GM20000 (cell line): Measurements from ENCODE around the gene ARHGEF26.

ENCODE experiments used
- DNase-seq: peaks from one replicate; pipeline ENCODE4 v3.0.0; 2012; ENCODE audit warnings: low spot score
- TF ChIP-seq, protein P1 (sequence below): IDR thresholded peaks from 2 replicates; pipeline ENCODE4 v1.5.1; 2012; ENCODE audit warnings: mild to moderate bottlenecking, control low read depth; ENCODE audit errors: extremely low read depth, missing control alignments

Gene ARHGEF26

DNA sequence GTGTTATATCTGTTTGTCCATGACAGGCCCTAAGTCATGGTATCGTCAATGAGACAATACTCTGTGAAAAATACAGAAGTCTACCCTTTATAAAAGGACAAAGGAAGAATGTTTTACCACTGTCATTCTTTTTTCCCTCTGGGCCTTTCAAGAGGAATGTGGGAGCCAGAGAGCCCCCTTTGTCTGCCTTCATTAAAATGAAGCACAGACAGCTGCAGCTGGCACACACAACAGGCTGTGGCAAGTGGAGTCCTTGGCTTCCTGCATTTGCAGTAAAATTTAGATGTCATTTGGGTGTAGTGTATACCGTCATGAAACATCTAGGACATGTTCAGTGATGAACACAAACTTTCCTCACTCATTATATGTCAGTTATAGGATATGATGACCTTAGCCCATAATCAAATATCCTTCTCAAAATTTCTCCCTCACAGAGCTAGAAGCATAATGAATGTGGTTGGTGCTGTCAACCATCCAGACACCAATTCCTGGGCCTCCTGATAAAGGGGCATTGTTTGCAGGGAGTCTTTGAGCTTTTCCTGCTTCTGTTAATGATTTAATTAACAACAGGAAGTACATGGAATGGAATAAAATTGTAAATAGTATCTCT is 126.7 kb downstream of the ARHGEF26 start:
- no peak for DNase-seq

DNA sequence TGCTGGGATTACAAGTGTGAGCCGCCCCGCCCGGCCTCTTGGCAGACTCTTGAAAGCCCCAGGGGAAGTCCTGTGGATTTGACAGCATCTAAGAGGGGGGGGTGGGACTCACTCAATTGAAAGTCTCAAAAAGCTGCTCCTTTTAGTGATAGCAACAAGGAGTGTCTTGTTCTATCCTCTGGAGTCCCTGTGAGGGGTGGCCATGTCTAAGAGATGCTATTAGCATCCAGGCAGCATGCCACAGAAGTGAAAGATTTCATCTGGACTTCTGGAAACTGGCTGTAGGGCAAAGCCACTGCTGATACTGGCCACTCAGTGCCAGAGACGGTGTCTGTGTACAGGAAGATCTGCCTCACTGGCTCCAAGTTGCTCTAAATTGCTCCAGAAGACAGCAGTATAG is 129.1 kb downstream of the ARHGEF26 start:
- DNase-seq: no peak
- TF ChIP-seq, protein P1, sequence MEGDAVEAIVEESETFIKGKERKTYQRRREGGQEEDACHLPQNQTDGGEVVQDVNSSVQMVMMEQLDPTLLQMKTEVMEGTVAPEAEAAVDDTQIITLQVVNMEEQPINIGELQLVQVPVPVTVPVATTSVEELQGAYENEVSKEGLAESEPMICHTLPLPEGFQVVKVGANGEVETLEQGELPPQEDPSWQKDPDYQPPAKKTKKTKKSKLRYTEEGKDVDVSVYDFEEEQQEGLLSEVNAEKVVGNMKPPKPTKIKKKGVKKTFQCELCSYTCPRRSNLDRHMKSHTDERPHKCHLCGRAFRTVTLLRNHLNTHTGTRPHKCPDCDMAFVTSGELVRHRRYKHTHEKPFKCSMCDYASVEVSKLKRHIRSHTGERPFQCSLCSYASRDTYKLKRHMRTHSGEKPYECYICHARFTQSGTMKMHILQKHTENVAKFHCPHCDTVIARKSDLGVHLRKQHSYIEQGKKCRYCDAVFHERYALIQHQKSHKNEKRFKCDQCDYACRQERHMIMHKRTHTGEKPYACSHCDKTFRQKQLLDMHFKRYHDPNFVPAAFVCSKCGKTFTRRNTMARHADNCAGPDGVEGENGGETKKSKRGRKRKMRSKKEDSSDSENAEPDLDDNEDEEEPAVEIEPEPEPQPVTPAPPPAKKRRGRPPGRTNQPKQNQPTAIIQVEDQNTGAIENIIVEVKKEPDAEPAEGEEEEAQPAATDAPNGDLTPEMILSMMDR: no peak

More for the DNA sequence above, 126.7 kb downstream of the ARHGEF26 start:
- TF ChIP-seq, protein P1: no peak

DNA sequence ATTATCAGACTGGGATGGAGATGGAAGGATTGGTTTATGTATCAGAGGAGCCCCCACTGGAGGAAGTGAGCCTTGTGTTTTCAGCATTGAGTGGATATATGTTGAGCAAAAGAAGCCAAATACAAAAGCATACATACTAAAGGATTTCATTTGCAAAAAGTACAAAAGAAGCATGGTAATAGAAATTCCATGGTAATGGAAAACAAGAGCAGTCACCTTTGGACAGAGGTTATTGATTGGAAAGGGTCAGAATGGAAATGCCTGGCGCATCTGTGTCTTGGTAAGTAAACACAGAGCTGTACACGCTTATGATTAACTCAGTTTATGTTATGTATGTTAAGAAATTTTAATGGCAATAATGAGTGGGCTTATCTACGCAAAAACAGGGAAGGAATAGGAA is 130.4 kb downstream of the ARHGEF26 start:
- no peak for DNase-seq
- TF ChIP-seq, protein P1: no peak

DNA sequence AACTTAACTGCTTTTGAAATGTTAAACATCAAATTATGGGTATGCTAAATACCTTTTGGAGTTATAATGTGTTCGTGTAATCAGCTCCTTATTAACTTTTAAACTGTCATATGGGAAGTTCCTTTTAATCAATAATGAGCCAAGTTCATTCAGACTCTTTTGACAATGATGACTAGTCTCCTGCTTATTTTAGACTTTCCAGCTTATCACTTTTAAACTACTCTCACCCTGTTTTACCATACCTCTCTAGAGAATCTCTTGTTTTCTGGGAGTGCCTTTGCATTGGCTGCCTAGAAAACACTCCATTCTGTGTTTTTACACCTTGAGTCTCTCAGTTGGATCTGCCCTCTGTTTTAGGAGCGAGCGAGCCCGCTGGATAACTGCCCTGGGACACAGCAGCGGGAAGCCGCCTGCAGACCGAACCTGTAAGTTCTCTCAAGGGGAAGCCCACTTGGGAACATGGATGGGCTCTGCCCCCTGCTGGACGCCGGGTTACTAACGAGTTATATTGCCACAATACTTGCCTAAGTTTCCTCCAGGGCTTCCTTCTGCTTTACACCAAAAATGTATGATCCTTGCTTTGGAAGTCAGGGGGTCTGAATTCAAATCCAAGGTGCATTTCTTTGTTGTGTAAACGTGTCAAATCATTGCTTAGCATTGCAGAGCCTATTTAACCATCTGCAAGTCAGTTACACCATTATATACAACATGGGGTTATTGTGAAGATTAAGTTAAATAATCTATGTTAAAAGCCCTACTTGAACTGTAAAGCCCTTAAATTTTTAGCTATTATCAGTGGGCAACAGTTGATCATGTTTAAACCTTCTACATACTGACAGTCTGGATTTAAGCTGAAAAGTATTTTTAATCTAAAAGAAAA is 131.8 kb downstream of the ARHGEF26 start:
- TF ChIP-seq, protein P1: peak; percentile 72
- DNase-seq: peak; percentile 66

DNA sequence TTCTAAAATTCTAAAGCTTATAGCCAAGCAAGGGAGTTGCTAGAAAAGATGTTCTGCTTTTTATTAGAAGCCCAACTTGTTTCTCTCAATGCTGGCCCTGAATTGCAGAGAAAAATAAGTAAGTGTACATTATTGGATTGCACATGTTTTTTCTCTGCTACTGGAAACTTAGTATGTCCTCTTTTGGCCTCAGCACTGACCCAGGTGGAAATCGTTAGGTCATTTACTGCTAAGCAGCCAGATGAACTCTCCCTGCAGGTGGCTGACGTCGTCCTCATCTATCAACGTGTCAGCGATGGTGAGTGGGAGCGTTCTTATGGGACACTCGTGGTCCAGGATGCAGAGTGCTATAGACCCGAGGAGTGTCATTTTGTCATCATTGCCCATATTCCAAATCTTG is 133.3 kb downstream of the ARHGEF26 start:
- DNase-seq: no peak
- TF ChIP-seq, protein P1: no peak

DNA sequence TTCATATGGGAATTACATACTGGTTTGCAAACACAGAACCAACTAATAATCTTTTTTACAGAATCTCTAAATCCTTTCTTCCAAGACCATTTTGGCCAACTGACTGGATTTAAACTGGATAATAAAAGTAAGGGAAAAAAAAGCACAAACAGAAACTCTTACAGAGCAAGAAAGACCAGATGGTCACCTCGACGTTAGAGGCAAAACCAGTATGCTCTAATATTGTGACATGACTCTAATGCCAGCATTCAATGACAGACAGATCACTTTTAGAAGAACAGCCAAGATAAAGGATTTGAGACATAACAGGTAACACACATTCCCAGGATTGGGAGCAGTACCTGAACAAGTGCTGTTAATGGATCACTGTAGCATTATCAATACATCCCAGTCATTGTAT is 152.2 kb downstream of the ARHGEF26 start:
- DNase-seq: no peak
- TF ChIP-seq, protein P1: no peak

DNA sequence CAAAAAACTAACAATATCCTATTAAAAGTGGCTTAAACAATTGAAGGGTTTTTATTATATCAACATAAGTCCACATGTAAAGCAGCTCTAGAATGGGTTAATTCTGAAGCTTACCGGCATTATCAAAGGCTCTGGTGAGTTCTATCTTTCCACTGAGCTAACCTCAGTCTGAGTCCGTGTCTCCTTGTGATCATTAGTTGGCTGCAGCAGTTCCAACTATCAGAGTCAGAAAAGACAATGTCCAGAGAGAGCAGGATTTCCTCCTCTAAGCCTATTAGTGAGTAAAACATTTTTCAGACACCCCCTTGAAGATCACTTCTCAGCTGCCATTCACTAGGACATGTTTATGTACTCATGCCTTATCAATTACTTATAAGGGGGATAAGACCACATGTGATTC is 153.2 kb downstream of the ARHGEF26 start:
- TF ChIP-seq, protein P1: no peak

More for the DNA sequence above, 153.2 kb downstream of the ARHGEF26 start:
- no peak for DNase-seq
